DND-41 (cell line): ENCODE results near the gene ZC3H7A.

Source experiments
- ATAC-seq: fragments of 200-7000 bp; cut with Tn5 transposase; 3 replicates; pipeline ENCODE4 v1.9.1; 2021; ENCODE audit warnings: low read depth; ENCODE audit not compliant: insufficient read depth
- DNase-seq: peaks from one replicate; pipeline ENCODE4 v3.0.0-alpha.2; 2020
- H2AFZ ChIP-seq: 2 replicates; pipeline ENCODE4 v1.6.0; 2012; ENCODE audit warnings: low read depth, low read length
- H3K27ac ChIP-seq: 2 replicates; pipeline ENCODE4 v1.5.1; 2012; ENCODE audit warnings: low read length, inconsistent platforms
- H3K27me3 ChIP-seq: fragments of 200-600 bp; sonication (generic); 2 replicates; pipeline ENCODE4 v1.6.0; 2012; ENCODE audit warnings: low read length, mild to moderate bottlenecking, inconsistent platforms; ENCODE audit not compliant: insufficient read depth, poor library complexity
- H3K36me3 ChIP-seq: 2 replicates; pipeline ENCODE4 v1.5.1; 2012; ENCODE audit warnings: low read length, inconsistent platforms; ENCODE audit not compliant: insufficient read depth
- H3K4me1 ChIP-seq: 2 replicates; pipeline ENCODE4 v1.5.1; 2012; ENCODE audit warnings: mild to moderate bottlenecking, low read length; ENCODE audit not compliant: insufficient read depth
- H3K4me2 ChIP-seq: 2 replicates; pipeline ENCODE4 v1.6.0; 2012; ENCODE audit warnings: mild to moderate bottlenecking, moderate library complexity, low read length, inconsistent platforms; ENCODE audit not compliant: insufficient read depth
- H3K4me3 ChIP-seq, 2 experiments: fragments of 200-600 bp in 1 of 2; shearing (Covaris generic) in 1 of 2; 2 replicates each; pipeline ENCODE4 v1.5.1; 2012 to 2016; ENCODE audit warnings: inconsistent platforms in 2 of 2, low read length in 2 of 2, mild to moderate bottlenecking in 2 of 2, low read depth in 1 of 2, moderate library complexity in 1 of 2
- H3K79me2 ChIP-seq: 2 replicates; pipeline ENCODE4 v1.6.0; 2012; ENCODE audit warnings: low read length, inconsistent platforms; ENCODE audit not compliant: insufficient read depth
- H3K9ac ChIP-seq: 2 replicates; pipeline ENCODE4 v1.6.0; 2012; ENCODE audit warnings: low read depth, mild to moderate bottlenecking, inconsistent platforms, low read length, moderate library complexity
- H3K9me3 ChIP-seq: 2 replicates; pipeline ENCODE4 v1.5.1; 2012; ENCODE audit warnings: low read length, moderate library complexity, mild to moderate bottlenecking, inconsistent platforms; ENCODE audit not compliant: insufficient read depth, severe bottlenecking
- H4K20me1 ChIP-seq: 2 replicates; pipeline ENCODE4 v1.6.0; 2012; ENCODE audit warnings: low read length; ENCODE audit not compliant: insufficient read depth
- CTCF ChIP-seq: IDR thresholded peaks from 2 replicates; pipeline ENCODE4 v1.5.1; 2012; ENCODE audit warnings: borderline replicate concordance, low read length, moderate library complexity, mild to moderate bottlenecking; ENCODE audit not compliant: poor library complexity, severe bottlenecking; ENCODE audit errors: extremely low read depth
- EZH2 ChIP-seq: IDR thresholded peaks from 3 replicates; pipeline ENCODE4 v1.6.1; 2012; ENCODE audit warnings: borderline replicate concordance, low read depth, mild to moderate bottlenecking, moderate library complexity, low read length, inconsistent platforms; ENCODE audit not compliant: severe bottlenecking

The ZC3H7A gene

DNA sequence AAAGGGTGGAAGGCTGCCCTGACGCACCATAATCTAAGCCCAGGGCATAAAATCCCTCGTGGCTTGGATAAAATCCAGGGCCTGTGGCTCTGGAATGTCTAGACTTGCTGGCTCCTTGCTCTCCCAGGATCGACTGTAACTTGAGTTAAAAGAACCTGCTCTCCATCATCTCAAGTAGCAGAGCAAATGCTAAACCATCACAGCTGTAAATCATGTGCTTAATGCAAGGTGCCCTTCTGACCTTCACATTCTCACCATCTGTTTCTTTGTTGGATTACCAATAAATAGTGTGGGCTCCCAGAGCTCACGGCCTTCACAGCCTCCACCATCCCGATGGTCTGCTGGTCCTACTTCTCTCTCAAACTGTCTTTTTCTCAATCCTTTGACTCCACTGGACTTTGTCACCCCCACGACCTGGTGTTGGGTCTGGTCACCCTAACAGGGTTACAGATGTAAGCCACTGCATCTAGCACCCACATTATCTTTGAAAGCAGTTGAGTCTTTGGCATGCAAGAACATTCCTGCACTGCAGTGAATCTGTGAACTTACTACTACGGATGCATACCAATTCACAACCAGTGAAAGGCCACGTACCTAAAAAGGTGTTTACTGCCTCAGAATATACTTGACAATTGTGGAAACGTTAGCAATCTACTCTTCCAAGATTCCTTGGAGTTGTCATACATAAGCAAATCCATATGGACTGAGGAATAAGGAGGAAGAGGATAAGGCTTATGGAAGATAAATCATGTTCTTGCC, 39.0 kb upstream of the ZC3H7A start:
- H3K79me2 ChIP-seq, result no peaks in the 10 kb centered on the region
- DNase-seq (no peak), ATAC-seq (0 out of 3 replicates have a peak, but pooled peaks have one; percentile 12)
- no peaks in the 10 kb centered on the region for H3K27me3 ChIP-seq
- peaks cover 53% of the 10 kb centered on the region for H3K36me3 ChIP-seq
- TF ChIP-seq CTCF (no peak), EZH2 (no peak)
- no peak overlapping the region for H3K9ac ChIP-seq
- H3K9me3 ChIP-seq, result no peaks in the 10 kb centered on the region
- H4K20me1 ChIP-seq, result peaks cover 6% of the 10 kb centered on the region
- H2AFZ ChIP-seq, result no peak overlapping the region
- H3K4me2 ChIP-seq, result no peak overlapping the region
- no peak overlapping the region for H3K4me3 ChIP-seq
- H3K4me1 ChIP-seq, result no peaks in the 10 kb centered on the region
- no peak overlapping the region for H3K27ac ChIP-seq

DNA sequence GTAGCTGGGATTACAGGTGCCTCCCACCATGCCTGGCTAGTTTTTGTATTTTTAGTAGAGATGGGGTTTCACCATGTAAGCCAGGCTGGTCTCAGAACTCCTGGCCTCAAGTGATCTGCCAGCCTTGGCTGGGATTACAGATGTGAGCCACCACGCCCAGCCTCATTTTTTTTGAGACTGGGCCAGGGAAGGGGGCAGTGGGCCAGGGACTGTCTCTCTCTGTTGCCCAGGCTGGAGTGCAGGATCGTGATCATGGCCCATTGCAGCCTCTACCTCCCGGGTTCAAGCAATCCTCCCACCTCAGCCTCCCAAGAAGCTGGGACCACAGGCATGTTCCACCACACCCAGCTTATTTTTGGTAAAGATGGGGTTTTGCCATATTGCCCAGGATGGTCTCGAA, 38.3 kb upstream of the ZC3H7A start:
- peak; percentile 29; the same call in 2 of the 3 replicates for ATAC-seq
- Histone ChIP-seq H3K9ac (no peak overlapping the region), H3K4me1 (no peaks in the 10 kb centered on the region), H4K20me1 (peaks cover 4% of the 10 kb centered on the region), H2AFZ (no peak overlapping the region), H3K9me3 (no peaks in the 10 kb centered on the region), H3K4me3 (no peak overlapping the region), H3K79me2 (no peaks in the 10 kb centered on the region), H3K27ac (no peak overlapping the region), H3K27me3 (no peaks in the 10 kb centered on the region), H3K4me2 (no peak overlapping the region), H3K36me3 (peaks cover 45% of the 10 kb centered on the region)
- no peak for TF ChIP-seq CTCF
- no peak for TF ChIP-seq EZH2
- no peak for DNase-seq

- no peaks in the 10 kb centered on the region for H3K9me3 ChIP-seq
- peak; percentile 48 for ATAC-seq
- no peak overlapping the region for H3K27ac ChIP-seq
- H3K27me3 ChIP-seq, result no peaks in the 10 kb centered on the region
- no peak overlapping the region for H3K4me3 ChIP-seq
- H3K36me3 ChIP-seq, result peaks cover 33% of the 10 kb centered on the region
- no peak for DNase-seq
- no peak overlapping the region for H3K4me2 ChIP-seq
- TF ChIP-seq CTCF (no peak), EZH2 (no peak)
- no peak overlapping the region for H3K9ac ChIP-seq
- no peaks in the 10 kb centered on the region for H3K79me2 ChIP-seq
- peaks cover 4% of the 10 kb centered on the region for H4K20me1 ChIP-seq
- H3K4me1 ChIP-seq, result no peaks in the 10 kb centered on the region
- H2AFZ ChIP-seq, result no peak overlapping the region
Observed at GRCh38 chr16:11833951-11834695, 37.1 kb upstream of the ZC3H7A start.
